ENCODE measurements around the gene FGF4.

The FGF4 gene

DNA sequence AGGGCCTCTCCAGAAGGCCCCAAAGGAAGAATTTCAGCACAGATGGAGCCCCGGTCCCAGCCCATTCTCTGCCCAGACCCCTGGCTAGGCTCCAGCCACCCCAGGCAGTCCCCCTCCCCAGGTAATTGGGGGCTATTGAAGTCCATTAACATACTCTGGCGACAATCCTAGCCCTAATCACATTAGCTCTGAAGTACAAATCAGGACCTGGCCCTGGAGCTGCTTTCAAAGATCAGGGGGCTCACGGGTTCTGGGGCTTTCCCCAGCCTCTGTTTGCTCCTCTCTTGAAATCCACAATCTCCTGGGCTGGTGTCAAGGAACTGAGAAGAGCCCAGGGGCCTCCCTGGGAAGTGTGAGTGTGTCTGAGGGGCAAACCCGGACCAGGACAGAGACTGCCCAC, 22.3 kb downstream of the FGF4 start:
- Histone ChIP-seq H3K36me3 (ENCODE audit: control insufficient read depth, insufficient read depth, low read length) (no peaks in the 10 kb centered on the region), H3K4me1 (ENCODE audit: control insufficient read depth, insufficient read depth, low read length) (peaks cover 2% of the 10 kb centered on the region), H3K9ac (ENCODE audit: low read depth, low read length) (no peak overlapping the region), H3K9me3 (ENCODE audit: control insufficient read depth, insufficient read depth, low read length) (no peaks in the 10 kb centered on the region), H3K4me3 (ENCODE audit: low read depth, low read length) (no peak overlapping the region), H3K27me3 (ENCODE audit: control insufficient read depth, insufficient read depth, low read length) (no peaks in the 10 kb centered on the region)

DNA sequence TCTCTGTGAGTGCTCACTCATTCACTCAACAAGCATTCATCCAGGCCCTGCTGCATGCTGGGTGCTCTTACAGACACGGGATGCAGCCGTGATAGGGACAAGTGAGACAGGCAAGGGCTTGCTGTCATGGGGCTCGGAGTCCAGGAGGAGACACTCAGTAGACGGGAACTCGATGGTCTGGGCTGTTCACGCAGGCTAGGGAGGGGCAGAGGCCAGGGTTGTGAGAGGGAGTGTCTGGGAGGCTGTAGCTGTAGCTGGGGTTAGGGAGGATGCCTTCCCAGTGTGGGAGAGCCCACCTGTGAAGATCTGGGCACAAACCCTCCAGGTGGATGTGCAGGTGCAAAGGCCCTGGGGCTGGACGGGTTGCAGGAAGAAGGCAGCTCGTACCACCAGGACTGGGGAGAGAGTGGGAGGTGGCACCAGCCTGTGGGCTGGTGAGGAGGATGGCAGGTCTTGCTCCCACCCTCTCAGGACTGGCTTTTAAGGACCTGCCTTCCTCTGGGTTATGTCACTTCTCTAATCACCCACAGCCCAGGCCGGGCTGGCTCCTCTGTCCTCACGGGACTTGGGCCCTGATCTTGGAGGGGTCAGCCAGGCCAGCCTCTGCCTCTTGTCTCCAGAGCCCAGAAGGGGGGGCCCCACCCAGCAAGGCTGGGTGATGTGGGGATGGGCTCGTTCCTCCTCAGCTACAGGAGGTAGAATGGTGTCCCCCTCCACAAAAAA, 24.1 kb downstream of the FGF4 start:
- Histone ChIP-seq H3K4me1 (ENCODE audit: control insufficient read depth, insufficient read depth, low read length) (peaks cover 2% of the 10 kb centered on the region), H3K27me3 (ENCODE audit: control insufficient read depth, insufficient read depth, low read length) (no peaks in the 10 kb centered on the region), H3K36me3 (ENCODE audit: control insufficient read depth, insufficient read depth, low read length) (no peaks in the 10 kb centered on the region), H3K4me3 (ENCODE audit: low read depth, low read length) (no peak overlapping the region), H3K9me3 (ENCODE audit: control insufficient read depth, insufficient read depth, low read length) (no peaks in the 10 kb centered on the region), H3K9ac (ENCODE audit: low read depth, low read length) (no peak overlapping the region)

DNA sequence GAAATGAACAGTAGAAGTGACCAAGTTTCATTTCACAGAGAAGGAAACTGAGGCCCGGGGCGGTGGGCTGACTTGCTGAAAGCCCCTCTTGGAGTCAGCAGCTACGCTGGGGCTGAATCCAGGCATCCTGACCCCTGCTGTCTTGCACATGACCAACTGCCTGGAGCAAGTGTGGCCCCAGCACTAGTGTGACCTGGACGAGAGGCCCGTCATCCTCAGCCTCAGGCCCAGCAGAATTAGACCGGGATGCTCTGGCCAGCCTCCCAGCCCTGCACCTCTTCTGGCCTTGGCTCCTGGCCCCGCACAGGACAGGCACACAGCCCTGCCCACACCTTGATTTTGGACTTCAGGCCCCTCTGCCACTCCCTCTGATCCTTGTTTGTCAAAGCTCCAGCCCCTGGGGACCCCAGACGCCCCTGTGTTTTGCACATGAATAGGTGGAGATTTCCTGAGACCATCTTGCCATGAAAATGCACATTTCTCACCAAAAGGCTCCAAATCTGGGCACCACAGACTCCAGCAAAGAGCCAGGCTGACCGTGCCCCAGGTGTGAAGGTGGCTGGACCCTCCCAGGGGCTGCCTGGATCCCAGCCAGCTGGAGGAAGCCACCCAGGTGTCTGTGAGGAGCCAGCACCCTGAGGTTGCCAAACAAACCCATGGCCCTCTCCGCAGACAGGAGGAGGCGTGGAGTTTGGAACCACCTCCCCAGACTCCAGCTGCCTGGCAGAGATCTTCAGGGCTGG, 24.9 kb downstream of the FGF4 start:
- H3K9ac ChIP-seq (ENCODE audit: low read depth, low read length), result no peak overlapping the region
- no peaks in the 10 kb centered on the region for H3K9me3 ChIP-seq (ENCODE audit: control insufficient read depth, insufficient read depth, low read length)
- H3K36me3 ChIP-seq (ENCODE audit: control insufficient read depth, insufficient read depth, low read length), result no peaks in the 10 kb centered on the region
- no peak overlapping the region for H3K4me3 ChIP-seq (ENCODE audit: low read depth, low read length)
- H3K27me3 ChIP-seq (ENCODE audit: control insufficient read depth, insufficient read depth, low read length), result no peaks in the 10 kb centered on the region
- H3K4me1 ChIP-seq (ENCODE audit: control insufficient read depth, insufficient read depth, low read length), result peaks cover 2% of the 10 kb centered on the region

DNA sequence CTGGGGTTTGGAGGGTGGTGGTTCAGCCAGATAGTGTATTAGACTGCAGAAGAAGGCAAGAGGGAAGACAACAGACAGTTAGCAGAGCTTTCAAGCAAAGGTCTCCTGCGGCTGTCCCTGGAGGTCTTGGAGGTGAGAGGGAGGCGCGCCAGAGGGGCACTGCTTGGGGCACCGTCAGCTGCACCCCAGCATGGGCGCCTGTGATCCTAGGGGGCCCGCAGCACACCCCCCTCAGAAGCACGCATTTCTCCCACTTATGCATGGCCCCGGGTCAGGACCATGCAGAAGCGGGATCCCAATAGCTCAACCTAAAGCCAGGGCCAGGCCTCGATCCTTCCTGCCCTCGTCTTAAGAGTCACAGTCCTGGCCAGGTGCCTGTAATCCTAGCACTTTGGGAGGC, 26.5 kb downstream of the FGF4 start:
- Histone ChIP-seq H3K27me3 (ENCODE audit: control insufficient read depth, insufficient read depth, low read length) (no peaks in the 10 kb centered on the region), H3K36me3 (ENCODE audit: control insufficient read depth, insufficient read depth, low read length) (no peaks in the 10 kb centered on the region), H3K4me1 (ENCODE audit: control insufficient read depth, insufficient read depth, low read length) (peaks cover 2% of the 10 kb centered on the region), H3K9me3 (ENCODE audit: control insufficient read depth, insufficient read depth, low read length) (no peaks in the 10 kb centered on the region), H3K4me3 (ENCODE audit: low read depth, low read length) (no peak overlapping the region), H3K9ac (ENCODE audit: low read depth, low read length) (no peak overlapping the region)

DNA sequence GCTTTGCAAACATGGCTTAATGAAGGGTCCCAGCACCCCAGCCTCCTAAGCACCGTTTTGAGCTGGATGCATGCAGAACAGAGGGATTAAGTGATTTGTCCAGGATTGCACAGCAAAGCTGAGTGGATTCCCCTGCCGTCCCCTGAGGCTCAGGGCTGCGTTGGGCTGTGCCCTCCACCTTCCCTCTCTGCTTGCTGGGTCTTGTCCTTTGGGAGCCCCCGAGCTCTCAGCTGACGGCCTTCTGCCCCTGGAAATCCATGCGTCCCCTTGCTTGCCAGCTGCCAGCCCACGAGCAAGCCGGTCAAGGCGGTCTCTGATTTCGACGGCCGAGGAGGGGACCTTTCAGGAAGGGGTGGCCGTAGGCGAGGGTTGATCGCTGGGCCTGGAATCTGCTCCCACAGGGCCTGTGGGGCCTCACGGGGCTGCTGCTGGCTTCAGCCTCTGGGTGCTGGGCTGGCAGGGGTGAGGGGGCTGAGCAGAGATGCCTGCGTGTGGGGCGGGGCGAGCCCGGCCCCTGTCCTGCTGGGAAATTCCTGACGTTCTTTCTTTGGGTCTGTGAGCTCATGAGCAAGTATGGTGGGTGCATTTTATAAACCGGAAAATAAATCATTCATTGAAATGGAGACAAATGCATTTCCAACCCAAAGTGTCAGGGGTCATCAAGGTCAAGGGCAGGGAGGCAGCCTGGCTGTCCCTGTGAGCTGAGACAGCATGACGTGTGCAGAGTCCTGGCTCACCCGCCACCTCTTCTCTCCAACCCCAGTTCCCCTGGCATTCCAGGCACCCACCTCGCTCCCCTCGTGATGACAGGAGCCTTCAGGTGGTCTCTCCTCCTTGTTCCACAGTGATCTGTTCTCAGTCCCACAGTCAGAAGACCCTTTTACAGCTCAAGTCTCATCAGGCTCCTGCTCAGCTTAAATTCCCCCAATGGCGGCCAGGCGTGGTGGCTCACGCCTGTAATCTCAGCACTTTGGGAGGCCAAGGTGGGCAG, 28.1 kb downstream of the FGF4 start:
- Histone ChIP-seq H3K4me1 (ENCODE audit: control insufficient read depth, insufficient read depth, low read length) (peaks cover 2% of the 10 kb centered on the region), H3K9me3 (ENCODE audit: control insufficient read depth, insufficient read depth, low read length) (no peaks in the 10 kb centered on the region), H3K27me3 (ENCODE audit: control insufficient read depth, insufficient read depth, low read length) (no peaks in the 10 kb centered on the region), H3K9ac (ENCODE audit: low read depth, low read length) (no peak overlapping the region), H3K36me3 (ENCODE audit: control insufficient read depth, insufficient read depth, low read length) (no peaks in the 10 kb centered on the region), H3K4me3 (ENCODE audit: low read depth, low read length) (no peak overlapping the region)

DNA sequence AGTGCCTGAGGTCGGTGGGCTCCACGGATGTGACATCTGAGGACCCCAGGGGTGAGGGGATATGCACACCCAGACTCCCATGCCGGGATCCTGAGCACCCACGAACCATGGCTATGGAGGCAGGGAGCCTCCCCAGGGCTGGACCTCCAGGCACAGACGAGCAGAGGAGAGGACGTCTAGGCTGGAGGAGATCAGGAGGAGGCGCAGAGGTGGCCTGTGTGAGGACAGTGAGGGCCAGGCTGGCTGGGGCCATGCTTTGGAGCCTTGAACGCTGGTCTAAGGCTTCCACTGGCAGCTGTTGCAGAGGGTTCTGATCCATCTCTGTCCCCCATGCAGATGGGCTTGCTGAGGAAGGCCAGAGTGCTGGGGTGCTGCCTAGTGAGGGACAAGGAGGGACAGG, 29.0 kb downstream of the FGF4 start:
- no peak overlapping the region for H3K9ac ChIP-seq (ENCODE audit: low read depth, low read length)
- H3K4me3 ChIP-seq (ENCODE audit: low read depth, low read length), result no peak overlapping the region
- no peaks in the 10 kb centered on the region for H3K36me3 ChIP-seq (ENCODE audit: control insufficient read depth, insufficient read depth, low read length)
- H3K27me3 ChIP-seq (ENCODE audit: control insufficient read depth, insufficient read depth, low read length), result no peaks in the 10 kb centered on the region
- H3K9me3 ChIP-seq (ENCODE audit: control insufficient read depth, insufficient read depth, low read length), result no peaks in the 10 kb centered on the region
- H3K4me1 ChIP-seq (ENCODE audit: control insufficient read depth, insufficient read depth, low read length), result peaks cover 2% of the 10 kb centered on the region

DNA sequence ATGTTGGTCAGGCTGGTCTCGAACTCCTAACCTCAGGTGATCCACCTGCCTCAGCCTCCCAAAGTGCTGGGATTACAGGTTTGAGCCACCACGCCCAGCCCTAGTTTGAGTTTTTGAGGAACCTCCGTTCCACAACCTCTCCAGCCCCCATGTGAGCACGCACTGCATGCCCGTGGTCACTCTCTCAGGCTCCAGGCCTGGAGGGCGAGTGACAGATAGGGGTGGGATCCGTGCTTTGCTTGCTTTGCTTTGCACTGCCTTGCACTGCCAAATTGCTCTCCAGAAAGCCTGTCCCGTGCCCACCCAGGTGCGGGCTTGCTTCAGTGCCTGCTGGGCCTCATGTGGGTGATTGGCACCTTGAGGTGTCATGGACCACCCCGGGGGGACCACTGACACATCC, 29.9 kb downstream of the FGF4 start:
- no peak overlapping the region for H3K4me3 ChIP-seq (ENCODE audit: low read depth, low read length)
- H3K9ac ChIP-seq (ENCODE audit: low read depth, low read length), result no peak overlapping the region
- H3K4me1 ChIP-seq (ENCODE audit: control insufficient read depth, insufficient read depth, low read length), result peaks cover under 1% of the 10 kb centered on the region
- no peaks in the 10 kb centered on the region for H3K27me3 ChIP-seq (ENCODE audit: control insufficient read depth, insufficient read depth, low read length)
- H3K9me3 ChIP-seq (ENCODE audit: control insufficient read depth, insufficient read depth, low read length), result no peaks in the 10 kb centered on the region
- no peaks in the 10 kb centered on the region for H3K36me3 ChIP-seq (ENCODE audit: control insufficient read depth, insufficient read depth, low read length)

DNA sequence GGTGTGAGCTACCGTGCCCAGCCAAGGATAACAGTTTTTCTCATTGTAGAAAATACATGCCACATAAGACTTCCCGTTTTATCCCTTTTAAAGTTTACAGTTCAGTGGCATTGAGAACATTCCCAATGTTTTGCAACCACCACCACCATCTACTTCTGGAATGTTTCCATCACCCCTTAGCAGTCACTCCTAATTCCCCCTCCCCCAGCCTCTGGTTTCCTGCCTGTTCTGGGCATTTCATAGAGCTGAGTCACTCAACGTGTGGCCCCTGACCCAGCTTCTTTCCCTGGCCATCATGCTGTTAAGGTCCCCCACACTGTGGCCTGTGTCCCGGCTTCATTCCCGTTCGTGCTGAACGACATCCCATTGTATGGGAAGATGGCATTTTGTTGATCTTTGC, 30.7 kb downstream of the FGF4 start:
- Histone ChIP-seq H3K9ac (ENCODE audit: low read depth, low read length) (no peak overlapping the region), H3K4me1 (ENCODE audit: control insufficient read depth, insufficient read depth, low read length) (no peaks in the 10 kb centered on the region), H3K36me3 (ENCODE audit: control insufficient read depth, insufficient read depth, low read length) (no peaks in the 10 kb centered on the region), H3K27me3 (ENCODE audit: control insufficient read depth, insufficient read depth, low read length) (no peaks in the 10 kb centered on the region), H3K9me3 (ENCODE audit: control insufficient read depth, insufficient read depth, low read length) (no peaks in the 10 kb centered on the region), H3K4me3 (ENCODE audit: low read depth, low read length) (no peak overlapping the region)

DNA sequence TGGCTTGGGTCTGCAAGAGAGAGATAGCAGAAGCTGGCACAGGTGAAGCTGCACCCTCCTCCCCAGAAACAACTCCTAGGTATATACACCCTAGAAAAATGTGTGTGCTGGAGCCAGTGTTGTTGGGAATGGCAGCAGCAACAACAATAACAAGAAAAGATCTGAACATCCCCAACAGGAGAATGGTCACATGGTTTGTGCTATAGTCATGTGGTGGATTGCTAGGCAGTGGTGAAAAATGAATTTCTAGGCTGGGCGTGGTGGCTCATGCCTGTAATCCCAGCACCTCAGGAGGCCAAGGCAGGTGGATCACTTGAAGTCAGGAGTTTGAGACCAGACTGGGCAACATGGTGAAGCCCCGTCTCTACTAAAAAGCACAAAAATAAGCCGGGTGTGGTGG, 40.3 kb downstream of the FGF4 start:
- H3K9me3 ChIP-seq (ENCODE audit: control insufficient read depth, insufficient read depth, low read length), result no peaks in the 10 kb centered on the region
- H3K9ac ChIP-seq (ENCODE audit: low read depth, low read length), result no peak overlapping the region
- no peaks in the 10 kb centered on the region for H3K4me1 ChIP-seq (ENCODE audit: control insufficient read depth, insufficient read depth, low read length)
- no peak overlapping the region for H3K4me3 ChIP-seq (ENCODE audit: low read depth, low read length)
- no peaks in the 10 kb centered on the region for H3K36me3 ChIP-seq (ENCODE audit: control insufficient read depth, insufficient read depth, low read length)
- H3K27me3 ChIP-seq (ENCODE audit: control insufficient read depth, insufficient read depth, low read length), result no peaks in the 10 kb centered on the region

DNA sequence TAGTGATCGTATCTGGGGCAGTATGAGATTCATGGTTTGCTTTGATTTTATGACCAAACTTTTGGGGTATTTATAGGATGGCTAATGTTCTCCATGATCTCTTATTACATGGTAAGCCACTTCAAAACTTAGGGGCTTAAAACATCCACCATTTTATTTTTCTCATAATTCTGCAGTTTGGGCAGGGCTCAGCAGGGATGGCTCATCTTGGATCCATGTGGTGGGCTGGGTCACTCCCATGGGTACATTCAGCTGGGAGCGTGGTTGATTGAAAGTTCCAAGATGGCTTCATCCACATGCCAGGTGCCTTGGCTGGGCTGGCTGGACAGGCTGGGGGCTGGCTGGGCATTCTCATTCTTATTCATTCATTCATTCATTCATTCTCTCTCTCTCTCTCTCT, 40.8 kb downstream of the FGF4 start:
- Histone ChIP-seq H3K9me3 (ENCODE audit: control insufficient read depth, insufficient read depth, low read length) (no peaks in the 10 kb centered on the region), H3K9ac (ENCODE audit: low read depth, low read length) (no peak overlapping the region), H3K36me3 (ENCODE audit: control insufficient read depth, insufficient read depth, low read length) (no peaks in the 10 kb centered on the region), H3K27me3 (ENCODE audit: control insufficient read depth, insufficient read depth, low read length) (no peaks in the 10 kb centered on the region), H3K4me1 (ENCODE audit: control insufficient read depth, insufficient read depth, low read length) (no peaks in the 10 kb centered on the region), H3K4me3 (ENCODE audit: low read depth, low read length) (no peak overlapping the region)

DNA sequence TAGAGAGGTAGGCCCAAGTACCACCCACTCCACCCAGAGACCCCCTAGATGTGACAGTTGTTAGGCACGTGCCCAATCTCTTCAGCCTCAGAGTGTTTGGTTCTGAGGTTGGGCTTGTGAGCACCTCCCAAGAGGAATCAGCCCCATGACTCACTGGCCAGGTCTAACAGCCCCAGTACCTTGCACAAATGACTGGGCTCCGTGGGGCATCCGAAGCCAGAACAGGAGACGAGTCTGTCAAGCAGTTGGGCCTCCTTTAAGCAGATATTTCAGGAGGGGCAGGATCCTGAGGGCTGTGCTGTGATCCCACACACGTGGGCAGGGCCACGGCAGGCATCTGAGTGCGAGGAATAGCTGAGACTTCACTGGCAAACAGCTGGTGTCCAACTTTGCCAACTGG, 42.2 kb downstream of the FGF4 start:
- Histone ChIP-seq H3K27me3 (ENCODE audit: control insufficient read depth, insufficient read depth, low read length) (no peaks in the 10 kb centered on the region), H3K36me3 (ENCODE audit: control insufficient read depth, insufficient read depth, low read length) (no peaks in the 10 kb centered on the region), H3K9me3 (ENCODE audit: control insufficient read depth, insufficient read depth, low read length) (no peaks in the 10 kb centered on the region), H3K4me1 (ENCODE audit: control insufficient read depth, insufficient read depth, low read length) (no peaks in the 10 kb centered on the region), H3K9ac (ENCODE audit: low read depth, low read length) (peak overlapping the region; percentile 47), H3K4me3 (ENCODE audit: low read depth, low read length) (no peak overlapping the region)

All from iPS-15b (cell line).